GM12892 (cell line): Measurements from ENCODE around the gene ARHGAP22.
A peak's percentile ranks its signal among the peaks of the same experiment; 100 is the strongest.

ENCODE experiments used
- DNase-seq: peaks from one replicate; pipeline ENCODE4 v3.0.0; 2011; ENCODE audit not compliant: insufficient read length
- FAIRE-seq: peaks from 2 replicates; lab custom pipeline; 2011; peaks lifted over from hg19 to GRCh38; lab: Jason Lieb, UNC
- POLR2A ChIP-seq: IDR thresholded peaks from 2 replicates; pipeline ENCODE4 v1.6.1; 2011; ENCODE audit warnings: low read depth, low read length, control low read depth
- POLR2AphosphoS5 ChIP-seq: IDR thresholded peaks from 2 replicates; pipeline ENCODE4 v1.6.1; 2011; ENCODE audit warnings: low read depth, low read length, control low read depth
- TAF1 ChIP-seq: IDR thresholded peaks from 2 replicates; pipeline ENCODE4 v1.6.1; 2011; ENCODE audit warnings: low read depth, mild to moderate bottlenecking, control low read depth, low read length, borderline replicate concordance

ARHGAP22 gene

GRCh38 chr10:48533951-48534720, 70.7 kb downstream of the ARHGAP22 start:
- TF ChIP-seq POLR2AphosphoS5 = no peak
- no peak for TF ChIP-seq TAF1
- no peak for TF ChIP-seq POLR2A
- FAIRE-seq = no peak
- DNase-seq = no peak

- DNase-seq (no peak), FAIRE-seq (no peak)
- no peak for TF ChIP-seq POLR2AphosphoS5
- no peak for TF ChIP-seq TAF1
- no peak for TF ChIP-seq POLR2A
Measured at GRCh38 chr10:48533540-48533939, 71.3 kb downstream of the ARHGAP22 start.

DNA sequence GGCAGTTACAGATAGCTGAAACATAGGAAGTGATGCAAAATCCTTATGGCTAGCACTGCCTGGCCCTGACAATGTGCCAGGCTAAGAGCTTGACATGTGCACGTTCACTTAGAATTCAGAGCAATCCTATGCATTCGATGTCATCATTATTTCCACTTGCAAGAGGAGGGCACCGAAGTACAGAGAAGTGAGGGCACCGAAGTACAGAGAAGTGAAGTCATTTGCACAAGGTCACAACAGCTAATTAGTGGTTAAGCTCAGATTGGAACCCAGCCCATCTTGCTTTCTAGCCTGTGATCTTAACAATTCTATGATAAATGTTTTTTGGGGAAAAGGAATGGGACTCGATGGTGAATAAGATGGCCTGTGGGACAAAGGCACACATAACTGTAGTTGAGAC, 73.4 kb downstream of the ARHGAP22 start:
- no peak for TF ChIP-seq POLR2AphosphoS5
- no peak for DNase-seq
- FAIRE-seq = no peak

DNA sequence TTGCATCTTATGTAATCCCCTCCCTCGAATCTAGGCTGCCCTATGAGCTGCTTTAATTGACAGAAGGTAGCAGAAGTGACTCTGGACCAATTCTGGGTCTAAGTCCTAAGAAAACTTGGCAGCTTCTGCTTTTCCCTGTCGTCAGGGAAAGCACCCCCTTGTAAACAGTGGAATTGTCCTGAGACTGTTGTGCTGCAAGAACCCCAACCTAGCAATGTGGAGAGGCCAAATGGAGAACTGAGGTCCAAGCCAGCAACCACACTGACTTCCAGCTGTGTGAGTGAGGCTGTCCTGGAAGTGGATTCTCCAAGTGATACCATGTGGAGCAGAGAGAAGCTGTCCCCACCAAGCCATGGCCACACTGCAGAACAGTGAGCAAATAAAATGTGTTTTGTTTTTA, 75.5 kb downstream of the ARHGAP22 start:
- DNase-seq (no peak), FAIRE-seq (no peak)

GRCh38 chr10:48527756-48528155, 77.1 kb downstream of the ARHGAP22 start:
- TF ChIP-seq POLR2A = no peak
- TF ChIP-seq TAF1 = no peak
- no peak for TF ChIP-seq POLR2AphosphoS5
- no peak for FAIRE-seq
- DNase-seq = no peak

More for the DNA sequence above, 75.5 kb downstream of the ARHGAP22 start:
- TF ChIP-seq TAF1 (no peak), POLR2A (no peak), POLR2AphosphoS5 (no peak)

DNA sequence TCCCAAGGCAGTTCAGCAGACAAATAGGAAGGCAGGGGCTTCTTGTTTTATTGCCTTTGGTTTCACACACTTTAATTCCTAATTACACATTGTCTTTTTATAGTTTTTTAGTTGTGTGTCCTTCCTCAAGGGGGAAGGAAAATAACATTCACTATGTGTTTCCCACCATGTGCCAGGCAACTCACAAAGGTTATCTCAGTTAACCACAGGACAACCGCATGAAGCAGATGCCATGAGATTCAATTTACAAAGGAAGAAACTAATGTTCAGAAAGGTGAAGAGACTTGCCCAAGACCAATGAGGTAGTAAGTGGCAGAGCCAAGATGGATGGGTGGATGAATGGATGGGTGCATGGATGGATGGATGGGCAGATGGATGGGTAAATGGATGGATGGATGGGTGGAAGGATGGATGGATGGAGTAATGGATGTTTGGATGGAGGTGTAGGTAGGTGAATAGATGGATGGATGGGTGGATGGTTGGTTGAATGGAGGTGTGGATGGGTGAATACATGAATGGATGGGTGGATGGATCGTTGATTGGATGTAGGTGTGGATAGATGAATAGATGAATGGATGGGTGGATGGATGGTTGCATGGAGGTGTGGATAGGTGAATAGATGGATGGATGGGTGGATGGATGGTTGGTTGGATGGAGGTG, 77.9 kb downstream of the ARHGAP22 start:
- TF ChIP-seq TAF1 (no peak), POLR2AphosphoS5 (no peak), POLR2A (no peak)
- no peak for FAIRE-seq

DNA sequence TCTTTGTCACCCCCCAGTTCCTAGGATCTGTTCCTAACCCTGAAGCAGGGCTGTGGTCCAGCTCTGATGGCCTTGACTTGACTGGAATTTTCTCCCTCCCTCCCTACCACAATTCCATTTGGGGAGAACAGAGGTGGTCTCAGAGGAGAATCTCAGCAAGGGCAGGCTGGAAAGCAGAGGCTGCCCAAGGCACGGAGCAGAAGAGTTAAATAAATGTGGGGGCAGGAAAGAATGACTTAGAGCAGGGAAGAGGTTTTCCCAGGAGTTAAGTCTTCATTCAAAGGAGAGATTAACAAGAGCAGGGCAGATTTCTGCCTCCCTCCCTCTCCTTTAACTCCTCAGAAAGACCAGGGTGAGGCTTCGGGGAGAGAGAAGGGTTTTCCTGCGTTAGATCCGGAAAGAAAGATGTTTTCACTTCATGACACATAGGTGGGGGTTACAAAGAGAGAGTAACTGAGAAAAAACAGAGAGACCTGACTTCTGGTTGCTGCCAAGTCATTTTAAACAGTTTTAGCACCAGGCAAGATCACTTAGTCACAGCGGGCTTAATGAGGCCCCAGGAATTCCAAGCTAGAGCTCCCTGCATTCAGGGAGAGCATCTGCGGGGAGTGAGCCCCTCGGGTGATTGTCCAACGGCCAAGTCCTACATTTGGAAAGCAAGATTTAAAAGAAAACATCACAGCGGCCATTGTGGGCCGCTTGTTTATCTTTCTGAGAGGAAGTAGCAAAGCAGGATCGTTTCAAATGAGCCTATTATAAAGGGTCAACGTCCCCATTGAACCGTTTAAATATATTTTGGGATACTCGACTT, 78.7 kb downstream of the ARHGAP22 start:
- no peak for FAIRE-seq
- no peak for DNase-seq
- TF ChIP-seq TAF1 (no peak), POLR2AphosphoS5 (no peak), POLR2A (no peak)

More for the DNA sequence above, 77.9 kb downstream of the ARHGAP22 start:
- no peak for DNase-seq

DNA sequence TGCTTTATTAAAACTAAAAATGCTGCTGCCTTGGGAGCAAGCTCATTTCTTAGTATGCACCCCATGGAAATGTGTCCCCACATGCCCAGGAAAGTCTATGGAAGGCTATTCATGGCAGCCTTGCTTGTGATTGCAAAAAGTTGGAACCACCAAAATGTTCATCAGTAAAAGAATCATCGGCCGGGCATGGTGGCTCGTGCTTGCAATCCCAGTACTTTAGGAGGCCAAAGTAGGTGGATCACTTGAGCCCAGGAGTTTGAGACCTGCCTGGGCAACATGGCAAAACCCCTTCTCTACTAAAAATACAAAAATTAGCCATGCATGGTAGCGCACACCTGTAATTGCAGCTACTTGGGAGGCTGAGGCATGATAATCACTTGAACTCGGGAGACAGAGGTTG, 79.8 kb downstream of the ARHGAP22 start:
- DNase-seq (no peak), FAIRE-seq (no peak)
- no peak for TF ChIP-seq POLR2A
- TF ChIP-seq TAF1 = no peak
- TF ChIP-seq POLR2AphosphoS5 = no peak

GRCh38 chr10:48523820-48524758, 80.8 kb downstream of the ARHGAP22 start:
- no peak for TF ChIP-seq POLR2A
- no peak for TF ChIP-seq TAF1
- no peak for TF ChIP-seq POLR2AphosphoS5
- no peak for FAIRE-seq
- peak; percentile 41 for DNase-seq

DNA sequence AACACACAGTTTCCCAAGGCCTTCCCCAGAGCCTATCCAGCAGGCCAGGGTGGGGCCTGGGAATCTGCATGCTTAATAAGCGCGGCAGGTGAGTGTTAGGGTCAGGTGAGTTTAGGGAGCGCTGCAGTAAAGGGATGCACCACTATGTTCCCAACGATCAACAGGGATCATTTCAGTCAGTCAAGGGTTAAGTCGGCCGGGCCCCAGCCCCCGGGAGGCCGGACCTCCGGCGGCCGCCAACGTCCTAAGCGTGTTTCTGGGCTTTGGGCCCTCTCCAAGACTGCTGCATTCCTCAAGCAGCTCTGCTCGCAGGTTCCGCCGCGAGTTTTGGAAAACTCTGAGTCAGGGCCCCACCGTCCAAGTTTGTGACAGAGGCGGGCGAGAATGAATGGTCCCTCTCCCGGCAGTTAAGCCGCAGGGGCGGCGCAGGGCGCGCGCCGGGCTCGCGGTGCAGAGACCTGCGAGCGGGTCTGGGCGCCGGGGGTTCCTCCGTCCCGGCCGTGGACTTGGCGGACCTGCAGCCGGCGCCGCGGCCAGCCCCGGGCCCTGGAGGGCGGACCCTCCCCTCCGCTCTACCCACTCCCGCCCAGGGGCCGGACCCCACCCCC, 81.6 kb downstream of the ARHGAP22 start:
- DNase-seq (no peak), FAIRE-seq (no peak)
- TF ChIP-seq POLR2AphosphoS5 = no peak
